Type B pancreatic cell (in vitro differentiated cells): ENCODE data around the gene PGP. TPM values are rescaled to one million over a fixed set of nuclear protein-coding genes. Genes with fewer than 3 reads are reported as not detected.

Experiments used
- DNase-seq: peaks from one replicate; pipeline ENCODE4 v3.0.0; 2021; ENCODE audit warnings: mixed read lengths; ENCODE audit not compliant: unreplicated experiment; ENCODE audit errors: extremely low spot score
- H3K27ac Mint-ChIP-seq: 2 replicates; pipeline ENCODE4 v1.8.0; 2021; ENCODE audit warnings: mild to moderate bottlenecking, mixed read lengths
- H3K27me3 Mint-ChIP-seq: 2 replicates; pipeline ENCODE4 v1.8.0; 2021; ENCODE audit warnings: mixed read lengths
- H3K36me3 Mint-ChIP-seq: 2 replicates; pipeline ENCODE4 v1.8.0; 2021; ENCODE audit warnings: mixed read lengths
- H3K4me1 Mint-ChIP-seq: one replicate; pipeline ENCODE4 v1.8.0; 2021; ENCODE audit warnings: mixed read lengths; ENCODE audit not compliant: unreplicated experiment
- H3K4me3 Mint-ChIP-seq: 2 replicates; pipeline ENCODE4 v1.8.0; 2021; ENCODE audit warnings: mild to moderate bottlenecking, mixed read lengths
- H3K9me3 Mint-ChIP-seq: 2 replicates; pipeline ENCODE4 v1.8.0; 2021; ENCODE audit warnings: mixed read lengths
- CTCF ChIP-seq: fragments of 200-600 bp; sonication (generic); conservative IDR thresholded peaks from 2 replicates; pipeline ENCODE4 v1.5.0; 2021; ENCODE audit warnings: antibody characterized with exemption, mild to moderate bottlenecking
- total RNA-seq: library from RNA; stranded (reverse); gene quantifications from 2 replicates; pipeline ENCODE4 v1.2.1, GENCODE V29; 2021; ENCODE audit warnings: low replicate concordance

Gene PGP
- total RNA-seq, 1 donor from 2014 or later: 25.5 TPM

- H3K36me3 Mint-ChIP-seq: no peaks in the 10 kb centered on the region
- no peak for DNase-seq
- H3K4me1 Mint-ChIP-seq: no peaks in the 10 kb centered on the region
- peak within 1 kb of the TSS; percentile 77 for H3K4me3 Mint-ChIP-seq
- peaks cover 28% of the 10 kb centered on the region for H3K27me3 Mint-ChIP-seq
- H3K27ac Mint-ChIP-seq: no peak within 1 kb of the TSS
- no peak for TF ChIP-seq CTCF
- H3K9me3 Mint-ChIP-seq: no peaks in the 10 kb centered on the region
Observed at GRCh38 chr16:2196162-2196980, 18.3 kb downstream of the PGP start, which contains the start of gene CASKIN1. Gene CASKIN1, minus strand, starts transcription at chr16:2196605. Its CDS starts 173 bp downstream, at chr16:2196432.

- TF ChIP-seq CTCF: no peak
- Mint-ChIP-seq H3K36me3 (no peaks in the 10 kb centered on the region), H3K4me1 (no peaks in the 10 kb centered on the region), H3K9me3 (no peaks in the 10 kb centered on the region), H3K4me3 (peak overlapping the region; percentile 77), H3K27ac (no peak overlapping the region), H3K27me3 (peaks cover 26% of the 10 kb centered on the region)
- no peak for DNase-seq
Observed at GRCh38 chr16:2195322-2196161, 19.1 kb downstream of the PGP start.

GRCh38 chr16:2194852-2195321, 19.8 kb downstream of the PGP start:
- H3K36me3 Mint-ChIP-seq: no peaks in the 10 kb centered on the region
- H3K27ac Mint-ChIP-seq: peak overlapping the region; percentile 43
- peaks cover 19% of the 10 kb centered on the region for H3K27me3 Mint-ChIP-seq
- no peaks in the 10 kb centered on the region for H3K9me3 Mint-ChIP-seq
- no peaks in the 10 kb centered on the region for H3K4me1 Mint-ChIP-seq
- no peak for DNase-seq
- peak overlapping the region; percentile 77 for H3K4me3 Mint-ChIP-seq
- TF ChIP-seq CTCF: peak; percentile 65

GRCh38 chr16:2194166-2194834, 20.3 kb downstream of the PGP start:
- Mint-ChIP-seq H3K36me3 (no peaks in the 10 kb centered on the region), H3K27me3 (peaks cover 18% of the 10 kb centered on the region), H3K4me3 (no peak overlapping the region), H3K27ac (peak overlapping the region; percentile 43), H3K9me3 (no peaks in the 10 kb centered on the region), H3K4me1 (no peaks in the 10 kb centered on the region)
- no peak for TF ChIP-seq CTCF
- DNase-seq: no peak

- no peak for DNase-seq
- no peaks in the 10 kb centered on the region for H3K9me3 Mint-ChIP-seq
- H3K36me3 Mint-ChIP-seq: no peaks in the 10 kb centered on the region
- H3K27ac Mint-ChIP-seq: no peak overlapping the region
- no peak for TF ChIP-seq CTCF
- H3K27me3 Mint-ChIP-seq: peaks cover 5% of the 10 kb centered on the region
- H3K4me3 Mint-ChIP-seq: no peak overlapping the region
- H3K4me1 Mint-ChIP-seq: no peaks in the 10 kb centered on the region
Observed at GRCh38 chr16:2191446-2191706, 23.3 kb downstream of the PGP start.
